ENCODE data around the gene SLC6A18.

GRCh38 chr5:1209489-1209852, 15.7 kb upstream of the SLC6A18 start:
- TF ChIP-seq CTCF (IDR thresholded peaks at IDR 0.05) (no peak), POLR2A (IDR thresholded peaks at IDR 0.05) (no peak)

All from esophagus squamous epithelium (tissue), 4 donors.